ENCODE measurements around the gene ZNF91.
"Not testable (repeated sequence)": the region's sequence is repeated elsewhere in the genome, so short reads cannot be mapped to it uniquely, and the experiment has no call there.

The ZNF91 gene

DNA sequence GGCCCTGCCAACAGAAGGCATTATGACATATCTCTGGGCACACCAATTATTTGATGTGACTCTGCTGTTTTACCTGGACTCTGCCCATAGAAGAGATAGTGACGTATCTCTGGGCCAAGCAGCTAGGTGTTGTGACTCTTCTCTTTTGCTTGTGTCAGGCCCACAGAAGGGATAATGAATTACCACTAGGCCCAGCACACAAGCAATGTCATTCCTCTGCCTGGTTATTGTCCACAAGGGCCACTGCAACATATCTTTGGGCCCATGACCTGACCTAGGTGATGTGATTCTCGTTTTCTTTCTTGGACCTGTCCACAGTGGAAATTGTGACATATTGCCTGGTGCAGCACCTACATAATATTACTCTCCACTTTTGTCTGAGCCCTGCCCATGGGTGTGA, 80.0 kb downstream of the ZNF91 start:
- DNase-seq: no peak

DNA sequence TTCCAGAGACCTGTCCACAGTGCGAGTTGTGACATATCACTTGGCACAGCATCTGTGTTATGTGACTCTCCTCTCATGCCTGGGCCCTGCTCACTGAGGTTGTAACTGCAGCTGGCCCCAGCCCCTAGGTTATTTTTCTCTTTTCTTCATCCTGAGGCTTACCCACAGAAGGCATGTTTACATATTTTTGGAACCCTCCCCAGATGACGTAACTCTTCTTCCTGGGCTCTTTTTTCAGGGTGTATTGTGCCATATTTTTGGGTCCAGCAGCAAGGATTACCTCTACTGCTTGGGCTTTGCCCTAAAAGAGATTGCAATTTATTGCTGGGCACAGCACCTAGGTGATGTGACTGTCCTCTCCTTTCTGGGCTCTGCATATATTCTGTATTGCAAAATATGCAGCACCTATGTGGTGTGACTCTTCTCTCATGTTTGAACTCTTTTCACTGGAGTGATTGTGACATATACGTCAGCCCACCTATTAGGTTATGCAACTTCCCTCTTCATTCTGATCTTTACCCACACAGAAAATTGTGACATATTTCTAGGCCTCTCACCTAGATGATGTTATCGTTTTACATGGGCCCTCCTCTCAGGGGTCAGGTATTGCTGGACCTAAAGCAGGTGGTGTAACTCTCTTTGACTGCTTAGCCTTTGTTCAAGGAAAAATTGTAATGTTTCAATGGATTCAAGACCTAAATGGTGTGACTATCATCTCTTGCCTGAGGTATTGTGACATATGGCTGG, 80.6 kb downstream of the ZNF91 start:
- no peak for DNase-seq

DNA sequence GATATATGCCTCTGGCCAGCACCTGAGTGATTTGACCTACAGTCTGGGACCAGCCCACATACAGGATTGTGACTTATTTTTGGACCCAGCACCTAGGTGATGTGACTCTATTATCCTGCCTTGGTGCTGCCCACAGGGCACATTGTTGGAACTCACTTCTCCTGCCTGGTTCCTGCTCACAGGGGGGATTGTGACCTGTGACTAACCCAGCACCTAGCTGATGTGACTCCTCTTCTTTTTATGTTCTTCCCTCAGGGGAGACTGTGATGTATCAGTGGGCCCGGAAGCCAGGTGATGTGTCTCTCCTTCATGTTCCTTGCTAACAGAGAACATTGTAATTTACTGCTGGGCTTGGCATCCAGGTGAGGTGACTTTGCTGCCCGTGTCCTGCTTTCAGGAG, 82.1 kb downstream of the ZNF91 start:
- no peak for DNase-seq

DNA sequence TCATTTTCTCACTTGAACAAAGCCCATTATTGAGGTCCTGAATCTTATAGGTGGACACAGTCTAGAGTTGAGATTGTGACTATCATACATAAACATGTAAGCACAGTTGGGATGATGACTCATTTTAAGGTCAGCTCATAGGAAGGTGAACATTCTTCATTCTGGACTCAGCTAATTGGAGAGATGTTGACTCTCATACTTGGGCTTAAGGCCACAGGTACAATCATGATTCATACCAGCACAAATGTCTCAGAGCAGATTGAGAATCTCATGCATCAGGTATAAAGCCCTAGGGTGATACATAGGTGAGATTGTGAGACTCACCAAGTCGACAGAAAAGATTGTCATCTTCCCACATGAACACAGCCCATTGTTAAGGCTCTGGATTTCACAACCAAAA, 82.8 kb downstream of the ZNF91 start:
- no peak for DNase-seq

DNA sequence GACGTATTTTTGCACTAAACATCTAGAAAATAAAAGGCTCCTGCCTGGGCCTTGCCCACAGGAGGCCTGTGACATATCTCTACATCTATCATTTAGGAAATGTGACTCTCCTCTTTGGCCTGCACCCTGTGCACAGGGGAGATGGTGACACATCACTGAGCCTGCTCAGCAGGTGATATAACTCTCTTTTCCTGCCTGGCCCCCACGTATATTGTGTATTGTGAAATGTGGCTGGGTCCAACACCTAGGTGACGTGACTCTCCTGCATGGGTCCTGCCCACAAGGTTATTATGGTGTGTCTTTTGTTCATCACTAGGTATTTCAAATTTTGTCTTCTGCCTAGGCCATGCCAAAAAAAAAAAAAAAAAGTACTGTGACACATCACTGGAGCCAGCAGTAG, 83.7 kb downstream of the ZNF91 start:
- no peak for DNase-seq

DNA sequence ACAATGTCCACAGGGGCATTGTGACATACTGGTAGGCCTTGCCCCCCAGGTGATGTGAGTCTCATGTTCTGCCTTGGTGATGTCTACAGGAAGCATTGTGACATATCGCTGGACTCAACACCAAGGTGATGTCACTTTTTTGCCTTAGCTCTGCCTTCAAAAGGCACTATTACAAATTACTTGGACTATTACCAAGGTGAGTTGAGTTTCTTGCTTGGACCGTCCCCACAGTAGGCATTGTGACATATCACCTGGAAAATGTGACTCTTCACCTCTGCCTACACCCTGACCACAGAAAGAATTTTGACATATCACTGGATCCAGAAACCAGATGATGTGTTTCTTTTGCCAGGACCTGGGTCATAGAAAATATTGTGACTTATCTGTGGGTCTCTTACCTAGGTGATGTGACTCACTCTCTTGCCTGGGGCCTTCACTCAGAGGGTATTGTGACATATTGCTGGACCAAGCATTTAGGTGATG, 84.5 kb downstream of the ZNF91 start:
- no peak for DNase-seq

GRCh38 chr19:23309926-23310325, 85.3 kb downstream of the ZNF91 start:
- no peak for DNase-seq

DNA sequence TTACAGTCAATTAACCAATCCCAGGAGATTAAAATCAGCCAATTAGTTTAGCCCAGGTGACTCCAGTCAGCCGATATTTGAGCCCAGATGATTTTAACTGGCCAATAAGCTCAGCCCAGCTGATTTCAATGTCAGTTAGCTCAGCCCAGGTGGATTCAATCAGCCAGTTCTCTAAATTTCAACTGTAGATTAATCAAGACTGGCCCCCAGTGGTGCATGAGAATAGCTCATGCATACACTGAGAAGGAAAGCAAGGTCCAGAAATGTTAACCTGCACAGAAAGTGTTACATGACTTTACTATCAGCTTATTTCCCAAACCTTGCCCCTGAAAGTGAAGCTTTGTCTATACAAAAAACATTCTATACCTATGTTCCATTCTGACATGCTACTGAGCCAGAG, 89.7 kb downstream of the ZNF91 start:
- DNase-seq: no peak

DNA sequence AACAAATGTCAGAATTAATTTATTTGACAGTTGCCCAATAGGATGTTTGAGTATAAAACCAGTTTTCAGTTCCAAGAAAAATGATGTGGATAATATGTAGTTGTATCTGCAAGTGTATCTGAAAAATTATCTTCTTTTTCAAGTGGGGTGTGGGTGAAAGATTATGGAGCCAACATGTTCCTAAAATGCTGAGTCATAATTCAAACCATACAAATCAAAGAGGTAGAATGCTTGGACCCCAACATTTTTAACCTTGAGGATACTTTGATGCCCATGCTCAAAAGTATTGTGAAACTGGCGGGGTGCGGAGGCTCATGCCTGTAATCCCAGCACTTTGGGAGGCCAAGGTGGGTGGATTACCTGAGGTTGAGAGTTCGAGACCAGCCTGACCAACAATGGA, 91.0 kb downstream of the ZNF91 start:
- DNase-seq: no peak

DNA sequence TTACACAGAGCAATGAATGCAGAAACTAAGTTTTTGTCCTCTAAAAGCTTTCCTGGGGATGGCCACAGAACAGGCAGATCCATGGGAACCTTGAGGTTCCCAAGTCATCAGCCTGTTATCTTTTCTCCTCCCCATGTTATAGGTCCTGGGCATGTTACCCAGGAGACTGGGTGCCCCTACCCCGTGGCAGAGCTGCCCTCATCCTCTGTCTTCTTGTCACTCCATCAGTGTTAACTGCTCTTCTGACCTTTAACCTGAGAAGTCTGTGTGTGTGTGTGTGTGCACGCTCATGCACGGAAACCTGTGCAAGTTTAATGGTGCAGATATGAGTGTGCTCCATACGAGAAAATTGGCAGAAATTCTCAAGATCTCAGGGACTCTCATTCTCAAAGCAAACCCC, 101.1 kb downstream of the ZNF91 start:
- DNase-seq: no peak

DNA sequence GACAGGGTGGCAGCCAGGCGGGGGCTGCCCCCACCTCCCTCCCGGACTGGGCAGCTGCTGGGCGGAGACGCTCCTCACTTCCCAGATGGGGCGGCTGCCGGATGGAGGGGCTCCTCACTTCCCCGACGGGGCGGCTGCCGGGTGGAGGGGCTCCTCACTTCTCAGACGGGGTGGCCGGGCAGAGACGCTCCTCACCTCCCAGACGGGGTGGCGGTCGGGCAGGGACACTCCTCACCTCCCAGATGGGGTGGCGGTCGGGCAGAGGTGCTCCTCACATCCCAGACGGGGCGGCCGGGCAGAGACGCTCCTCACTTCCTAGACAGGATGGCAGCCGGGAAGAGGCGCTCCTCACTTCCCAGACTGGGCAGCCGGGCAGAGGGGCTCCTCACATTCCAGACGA, 105.3 kb downstream of the ZNF91 start:
- not testable (repeated sequence) for DNase-seq

Data from DMS153 (cell line).